GM18505 (cell line): Measurements from ENCODE around the gene TMEFF1.
"Not testable (repeated sequence)": the region's sequence is repeated elsewhere in the genome, so short reads cannot be mapped to it uniquely, and the experiment has no call there.

Experiments used
- ATAC-seq: cut with Tn5 transposase; IDR thresholded peaks from one replicate; pipeline ENCODE4 v1.9.1; 2021; ENCODE audit not compliant: unreplicated experiment
- POLR2A ChIP-seq: IDR thresholded peaks from 4 replicates; pipeline ENCODE4 v1.6.1; 2011; ENCODE audit warnings: borderline replicate concordance; ENCODE audit not compliant: insufficient read depth, insufficient read length; ENCODE audit errors: extremely low read depth

TMEFF1 gene

DNA sequence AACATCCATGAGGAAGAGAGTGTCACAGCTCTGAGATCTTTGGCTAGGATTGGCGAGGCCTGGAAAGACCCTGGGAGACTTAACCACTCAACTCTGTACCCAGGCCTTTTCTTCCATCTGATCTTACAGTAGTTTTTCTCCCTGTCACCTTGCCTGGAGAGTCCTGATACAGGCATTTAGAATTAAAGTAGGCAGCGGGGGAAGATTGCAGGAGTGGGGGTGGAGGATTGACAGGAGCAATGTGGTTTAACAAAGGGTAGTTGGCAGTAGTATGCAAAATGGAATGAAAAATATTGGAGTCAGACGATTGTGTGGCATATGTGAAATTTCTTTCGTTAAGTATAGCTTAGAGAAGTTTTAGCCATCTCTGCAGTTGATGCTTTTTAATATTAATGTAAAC, 16.9 kb downstream of the TMEFF1 start:
- TF ChIP-seq POLR2A = no peak
- ATAC-seq = no peak

DNA sequence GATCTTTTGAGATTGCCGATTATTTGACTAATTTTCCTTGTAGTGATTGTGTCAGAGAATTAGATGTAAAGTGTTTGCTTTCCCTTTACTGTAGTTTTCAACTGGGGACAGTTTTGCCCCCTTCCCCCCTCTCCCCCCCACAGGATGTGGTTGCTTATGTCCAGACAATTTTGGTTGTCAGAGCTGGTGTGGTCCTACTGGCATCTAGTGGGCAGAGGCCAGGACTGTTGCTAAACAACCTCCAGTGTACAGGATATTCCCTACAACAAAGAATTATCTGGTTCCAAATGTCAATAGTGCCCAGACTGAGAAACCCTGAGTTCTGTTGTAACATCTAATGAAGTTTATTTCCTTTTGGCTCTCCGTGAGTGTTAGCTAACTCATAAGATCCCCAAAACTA, 20.0 kb downstream of the TMEFF1 start:
- TF ChIP-seq POLR2A = no peak
- no peak for ATAC-seq

DNA sequence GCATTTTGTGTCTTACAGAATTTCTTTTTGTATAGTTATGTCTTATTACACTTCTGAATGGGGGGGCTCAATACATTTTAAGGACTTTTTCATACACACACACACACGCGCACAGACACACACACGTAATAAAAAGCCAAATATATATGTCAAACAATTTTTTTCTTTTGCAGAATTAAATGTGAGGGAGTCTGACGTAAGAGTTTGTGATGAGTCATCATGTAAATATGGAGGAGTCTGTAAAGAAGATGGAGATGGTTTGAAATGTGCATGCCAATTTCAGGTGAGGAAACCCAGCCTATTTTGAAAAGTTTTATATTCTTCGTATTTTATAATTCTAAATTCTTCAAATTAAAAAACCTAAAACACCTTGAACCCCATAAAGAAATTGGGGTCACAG, 25.6 kb downstream of the TMEFF1 start:
- no peak for ATAC-seq
- TF ChIP-seq POLR2A = no peak

DNA sequence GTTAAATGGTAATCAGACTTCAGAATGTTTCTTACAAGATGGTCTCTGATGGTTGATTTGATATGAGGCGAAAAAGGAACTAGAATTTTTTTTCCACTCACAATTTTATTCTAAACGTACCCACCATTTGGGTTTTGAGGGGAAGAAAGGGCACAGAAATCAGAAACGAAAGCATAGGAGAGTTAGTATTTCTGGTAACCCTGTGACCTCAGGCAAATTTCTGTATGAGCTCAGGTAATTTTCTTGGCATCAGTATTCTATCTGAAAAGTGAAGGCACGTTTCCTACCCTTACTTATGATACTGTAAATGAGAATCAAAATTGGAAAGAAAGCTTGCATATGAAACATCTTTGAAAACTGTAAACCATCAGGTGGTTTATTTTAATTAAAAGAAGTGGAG, 26.5 kb downstream of the TMEFF1 start:
- no peak for ATAC-seq
- no peak for TF ChIP-seq POLR2A

DNA sequence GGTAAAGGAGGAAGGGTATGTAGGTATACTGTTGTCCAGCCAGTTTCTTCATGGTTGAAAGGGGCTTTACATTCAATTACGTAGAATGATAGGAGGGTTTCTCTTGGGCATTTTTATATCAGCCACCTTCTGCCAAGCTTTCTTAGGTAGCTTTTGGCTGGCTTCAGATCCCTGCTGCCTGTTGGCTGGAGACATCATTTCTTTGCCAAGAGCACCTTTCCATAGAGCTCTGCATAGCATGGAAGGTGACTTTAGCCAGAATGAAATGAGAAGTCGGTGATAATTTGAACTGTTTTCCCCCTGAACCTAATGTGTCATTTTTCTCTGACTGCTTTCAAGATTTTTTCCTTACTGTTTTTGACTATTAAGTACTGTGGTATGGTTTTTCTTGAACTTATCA, 26.9 kb downstream of the TMEFF1 start:
- no peak for ATAC-seq
- TF ChIP-seq POLR2A = no peak

DNA sequence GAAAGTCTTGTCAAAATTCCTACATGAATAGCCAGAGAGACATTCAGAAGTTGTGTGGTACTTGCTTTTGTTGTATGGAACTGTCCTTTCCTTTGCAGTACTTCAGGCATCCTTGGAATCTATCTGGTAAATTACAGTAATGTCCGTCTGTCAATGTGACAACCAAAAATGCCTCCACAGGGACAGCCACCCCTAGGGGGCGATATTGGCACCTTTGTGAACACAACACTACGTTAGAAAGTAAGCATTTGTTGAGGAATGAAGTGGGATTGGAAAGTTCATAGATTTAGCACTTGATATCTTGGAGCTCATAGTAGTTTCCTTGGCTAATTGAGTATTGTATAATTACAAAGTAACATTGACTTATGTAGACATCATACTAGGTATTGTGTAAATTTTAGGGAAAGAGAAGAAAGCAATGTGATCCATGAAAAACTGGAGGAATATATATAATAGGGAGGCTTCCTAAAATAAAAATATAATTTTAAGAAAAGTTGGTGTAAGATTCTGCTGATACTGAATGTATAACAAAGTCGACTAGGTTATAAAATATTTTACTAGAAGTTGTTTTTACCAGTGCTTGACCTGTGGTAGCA, 32.7 kb downstream of the TMEFF1 start:
- no peak for TF ChIP-seq POLR2A
- no peak for ATAC-seq

DNA sequence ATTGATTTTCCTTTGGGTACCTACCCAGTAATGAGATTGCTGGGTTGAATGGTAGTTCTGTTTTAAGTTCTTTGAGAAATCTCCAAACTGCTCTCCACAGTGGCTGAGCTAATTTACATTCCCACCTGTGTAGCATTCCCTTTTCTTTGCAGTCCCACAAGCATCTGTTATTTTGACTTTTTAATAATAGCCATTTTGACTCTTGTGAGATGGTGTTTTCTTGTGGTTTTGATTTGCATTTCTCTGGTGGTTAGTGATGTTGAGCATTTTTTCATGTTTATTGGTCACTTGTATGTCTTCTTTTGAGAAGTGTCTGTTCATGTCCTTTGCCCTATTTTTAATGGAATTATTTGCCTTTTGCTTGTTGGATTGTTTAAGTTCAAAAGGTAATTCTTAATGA, 34.4 kb downstream of the TMEFF1 start:
- not testable (repeated sequence) for ATAC-seq

DNA sequence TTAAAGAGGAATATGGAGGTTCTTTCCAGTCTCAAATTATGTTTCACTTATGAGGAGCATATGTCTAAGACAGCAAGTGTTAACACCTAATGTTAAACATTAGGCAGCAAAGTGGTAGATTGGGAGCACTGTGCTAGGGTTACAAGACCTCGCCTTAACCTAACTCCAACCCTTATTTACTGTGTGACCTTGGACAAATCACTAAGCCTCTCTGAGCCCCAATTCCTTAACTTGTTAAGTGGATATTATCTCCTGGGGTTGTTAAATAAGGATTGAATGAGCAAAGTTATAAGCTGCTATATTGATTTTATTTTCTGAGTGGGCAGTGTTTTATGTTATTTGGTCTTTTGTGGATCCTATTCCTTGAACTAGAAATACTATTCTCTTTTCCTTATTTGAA, 38.3 kb downstream of the TMEFF1 start:
- no peak for ATAC-seq
- TF ChIP-seq POLR2A = no peak

DNA sequence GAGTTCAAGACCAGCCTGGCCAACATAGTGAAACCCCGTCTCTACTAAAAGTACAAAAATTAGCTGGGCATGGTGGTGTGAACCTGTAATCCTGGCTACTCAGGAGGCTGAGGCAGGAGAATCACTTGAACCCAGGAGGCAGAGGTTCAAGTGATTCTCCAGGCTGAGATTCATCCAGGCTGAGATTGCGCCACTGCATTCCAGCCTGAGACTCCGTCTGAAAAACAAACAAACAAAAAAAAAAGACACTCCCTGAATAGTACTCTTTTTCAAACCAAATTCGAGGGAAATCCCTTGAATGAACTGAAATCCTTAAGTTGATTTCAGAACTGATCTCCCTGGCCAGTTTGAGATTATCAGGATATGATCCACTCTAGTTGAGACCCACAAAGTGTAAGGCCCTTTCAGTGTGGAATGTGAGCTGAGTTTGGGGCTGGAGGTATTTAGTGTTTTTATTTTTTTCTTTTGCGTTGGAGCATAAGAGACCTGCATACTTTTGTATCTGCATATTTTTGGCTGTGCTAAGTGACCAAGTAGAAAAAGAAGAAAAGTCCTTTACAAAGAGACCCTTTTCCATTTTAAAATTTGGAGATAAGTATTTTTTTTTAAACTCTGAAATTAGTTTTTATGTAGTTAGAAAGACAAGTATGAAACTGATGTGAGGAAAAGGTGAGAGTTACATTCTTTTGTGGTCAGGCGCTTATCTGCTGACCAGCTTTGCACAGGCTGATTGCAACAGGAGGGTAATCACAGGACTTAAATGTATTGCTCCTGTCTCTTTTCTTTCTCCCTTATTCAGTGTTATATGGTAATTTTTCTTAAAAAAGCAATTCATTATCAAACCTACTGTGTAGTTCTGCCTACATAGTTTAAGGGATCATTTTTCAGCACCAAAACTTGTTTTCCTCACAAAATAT, 42.9 kb downstream of the TMEFF1 start:
- no peak for ATAC-seq
- no peak for TF ChIP-seq POLR2A

DNA sequence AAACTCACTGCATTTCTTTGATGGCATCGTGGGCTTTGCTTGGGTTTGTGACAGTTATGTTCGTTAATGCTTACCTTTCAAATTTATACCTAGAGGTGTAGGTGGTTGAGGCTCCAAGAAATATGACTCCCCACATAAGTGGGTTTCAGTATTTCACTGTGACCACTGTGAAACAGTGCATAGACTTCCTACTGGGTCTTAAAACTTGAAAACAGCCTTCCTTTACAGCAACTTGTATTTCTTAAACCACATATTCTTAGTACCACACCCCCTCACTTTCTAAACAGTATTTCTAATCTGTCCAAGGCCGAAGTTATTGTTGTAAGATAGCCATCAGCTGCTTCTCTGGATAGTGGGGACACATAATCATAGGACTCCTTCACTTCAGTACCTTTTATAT, 48.3 kb downstream of the TMEFF1 start:
- ATAC-seq = no peak
- no peak for TF ChIP-seq POLR2A

DNA sequence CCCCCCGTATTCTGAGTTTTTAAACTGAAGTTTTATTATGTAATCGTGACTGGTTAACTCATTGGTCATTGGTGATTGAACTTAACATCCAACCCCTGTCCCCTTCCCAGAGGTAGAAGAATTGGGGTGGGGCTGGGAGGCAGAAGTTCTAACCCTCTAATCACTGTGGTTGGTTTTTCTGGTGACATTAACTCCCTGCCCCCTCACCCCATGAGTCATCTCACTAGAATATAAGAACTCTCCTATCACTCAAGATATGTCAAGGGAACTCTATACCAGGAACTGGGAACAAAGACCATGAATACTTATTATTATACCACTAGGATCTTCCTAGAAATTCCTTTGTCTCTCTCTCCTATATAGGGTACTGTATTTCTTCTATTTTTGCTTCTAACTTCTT, 52.6 kb downstream of the TMEFF1 start:
- no peak for ATAC-seq
- TF ChIP-seq POLR2A = no peak

DNA sequence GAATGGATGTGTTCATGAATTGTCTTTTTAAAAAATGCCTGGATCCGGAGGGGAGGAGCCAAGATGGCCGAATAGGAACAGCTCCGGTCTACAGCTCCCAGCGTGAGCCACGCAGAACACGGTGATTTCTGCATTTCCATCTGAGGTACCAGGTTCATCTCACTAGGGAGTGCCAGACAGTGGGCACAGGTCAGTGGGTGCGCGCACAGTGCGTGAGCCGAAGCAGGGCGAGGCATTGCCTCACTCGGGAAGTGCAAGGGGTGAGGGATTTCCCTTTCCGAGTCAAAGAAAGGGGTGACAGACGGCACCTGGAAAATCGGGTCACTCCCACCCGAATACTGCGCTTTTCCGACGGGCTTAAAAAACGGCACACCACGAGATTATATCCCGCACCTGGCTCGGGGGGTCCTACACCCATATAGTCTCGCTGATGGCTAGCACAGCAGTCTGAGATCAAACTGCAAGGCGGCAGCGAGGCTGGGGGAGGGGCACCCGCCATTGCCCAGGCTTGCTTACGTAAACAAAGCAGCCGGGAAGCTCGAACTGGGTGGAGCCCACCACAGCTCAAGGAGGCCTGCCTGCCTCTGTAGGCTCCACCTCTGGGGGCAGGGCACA, 54.3 kb downstream of the TMEFF1 start:
- not testable (repeated sequence) for ATAC-seq

DNA sequence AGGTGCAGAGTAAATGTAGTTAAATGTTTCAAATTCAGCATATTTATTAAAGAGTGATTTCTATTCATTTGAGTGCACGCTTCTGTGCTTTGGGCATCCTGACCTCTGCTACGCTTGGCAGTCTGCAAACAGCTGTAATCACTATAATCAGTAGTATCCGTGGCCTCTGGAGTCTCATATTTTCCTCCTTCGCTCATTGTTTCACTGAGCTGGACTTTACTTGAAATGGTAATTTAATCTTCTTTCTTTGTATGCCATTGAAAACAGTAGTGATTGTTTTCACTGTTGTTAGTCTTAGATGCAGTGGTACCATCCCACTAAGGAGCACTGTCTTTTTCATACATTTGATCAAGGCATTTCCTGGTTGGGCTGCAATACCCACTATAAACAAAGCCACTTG, 61.5 kb downstream of the TMEFF1 start:
- no peak for TF ChIP-seq POLR2A
- ATAC-seq = no peak

DNA sequence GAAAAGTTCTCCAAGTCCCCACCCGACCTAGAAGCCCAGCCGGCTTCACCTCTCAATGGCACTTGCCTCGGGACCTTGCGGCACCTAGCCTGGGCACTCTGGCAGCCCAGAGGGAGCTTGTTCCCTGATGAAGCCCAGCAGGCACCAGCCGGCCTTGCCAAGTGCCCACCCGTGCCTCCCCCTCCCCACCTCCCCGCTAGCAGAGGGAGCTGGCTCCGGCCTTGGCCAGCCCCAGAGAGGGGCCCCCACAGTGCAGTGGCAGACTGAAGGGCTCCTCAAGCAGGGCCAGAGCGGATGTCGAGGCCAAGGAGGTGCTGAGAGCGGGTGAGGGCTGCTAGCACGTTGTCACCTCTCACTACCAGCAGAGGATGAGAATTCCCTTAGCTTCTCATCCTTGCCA, 67.4 kb downstream of the TMEFF1 start:
- TF ChIP-seq POLR2A = no peak
- ATAC-seq = no peak
